H1 (cell line): ENCODE data around the gene CCDC88C. TPM values are rescaled to one million over a fixed set of nuclear protein-coding genes. Genes with fewer than 3 reads are reported as not detected.

Experiments used
- CTCF ChIA-PET: fragments of 300-600 bp; sonication (Branson Sonifier 250); formaldehyde crosslinking; loops from one replicate; lab custom pipeline; 2021; ENCODE audit not compliant: partially characterized antibody; lab: Charles Lee
- POLR2A ChIA-PET: fragments of 300-600 bp; sonication (Branson Sonifier 250); formaldehyde crosslinking; loops from one replicate; lab custom pipeline; 2021; ENCODE audit warnings: inconsistent platforms; ENCODE audit not compliant: partially characterized antibody; lab: Charles Lee
- DNase-seq, 2 experiments: peaks; one replicate each; pipeline versions ENCODE4 v3.0.0 to v3.0.0-alpha.2; 2010 to 2022; ENCODE audit warnings: low spot score in 2 of 2, low read depth in 1 of 2, mixed read lengths in 1 of 2
- FAIRE-seq: peaks from 2 replicates; lab custom pipeline; 2011; peaks lifted over from hg19 to GRCh38; lab: Jason Lieb, UNC
- H2AFZ ChIP-seq: 2 replicates; pipeline ENCODE4 v1.8.1; 2012; ENCODE audit warnings: low read length, inconsistent platforms
- H2AK5ac ChIP-seq: 2 replicates; pipeline ENCODE4 v1.6.1; 2013; ENCODE audit warnings: low read depth, low read length
- H2BK120ac ChIP-seq: replicated peaks from 2 replicates; pipeline ENCODE3; 2013; ENCODE audit warnings: low read depth, low read length, inconsistent platforms
- H2BK12ac ChIP-seq: 2 replicates; pipeline ENCODE4 v1.6.1; 2013; ENCODE audit warnings: low read depth, low read length
- H2BK15ac ChIP-seq: 2 replicates; pipeline ENCODE4 v1.6.1; 2013; ENCODE audit warnings: low read length
- H2BK20ac ChIP-seq: 2 replicates; pipeline ENCODE4 v1.6.1; 2013; ENCODE audit warnings: low read length
- H2BK5ac ChIP-seq: 2 replicates; pipeline ENCODE4 v1.6.1; 2013; ENCODE audit warnings: low read depth, low read length
- H3K14ac ChIP-seq: 2 replicates; pipeline ENCODE4 v1.6.1; 2013; ENCODE audit warnings: inconsistent platforms; ENCODE audit not compliant: insufficient read length
- H3K18ac ChIP-seq: 2 replicates; pipeline ENCODE4 v1.6.1; 2013; ENCODE audit warnings: low read length; ENCODE audit errors: extremely low read depth
- H3K23ac ChIP-seq: 2 replicates; pipeline ENCODE4 v1.6.1; 2013; ENCODE audit warnings: inconsistent platforms; ENCODE audit not compliant: insufficient read length
- H3K23me2 ChIP-seq: 2 replicates; pipeline ENCODE4 v1.6.1; 2013; ENCODE audit warnings: low read depth, low read length
- H3K27ac ChIP-seq: 2 replicates; pipeline ENCODE4 v1.6.1; 2011; ENCODE audit warnings: low read depth, low read length, inconsistent platforms
- H3K27me3 ChIP-seq, 4 experiments: replicated peaks in 1 of 4; 1 replicate in 1 of 4; 2 replicates in 3 of 4; pipeline versions ENCODE4 v1.6.1 to v1.8.1; 2011 to 2013; ENCODE audit warnings: low read length in 3 of 4, mild to moderate bottlenecking in 3 of 4, inconsistent platforms in 2 of 4, mixed read lengths in 2 of 4, moderate library complexity in 1 of 4; ENCODE audit not compliant: control insufficient read depth in 3 of 4, insufficient read depth in 3 of 4; ENCODE audit errors: extremely low read depth in 1 of 4
- H3K36me3 ChIP-seq, 4 experiments: 2 replicates each; pipeline versions ENCODE4 v1.6.1 to v1.8.1; 2011 to 2013; ENCODE audit warnings: mild to moderate bottlenecking in 4 of 4, low read length in 3 of 4, moderate library complexity in 2 of 4, control low read depth in 1 of 4, inconsistent platforms in 1 of 4; ENCODE audit not compliant: insufficient read depth in 4 of 4, control insufficient read depth in 2 of 4
- H3K4ac ChIP-seq: replicated peaks from 2 replicates; pipeline ENCODE3; 2013; ENCODE audit warnings: low read length, low read depth, mixed read lengths, inconsistent platforms; ENCODE audit not compliant: insufficient read length
- H3K4me1 ChIP-seq, 4 experiments: replicated peaks in 1 of 4; 1 replicate in 1 of 4; 2 replicates in 3 of 4; pipeline versions ENCODE4 v1.6.1 to v1.8.1; 2011 to 2013; ENCODE audit warnings: low read length in 3 of 4, inconsistent platforms in 2 of 4, mixed read lengths in 1 of 4; ENCODE audit not compliant: insufficient read depth in 4 of 4, control insufficient read depth in 3 of 4
- H3K4me2 ChIP-seq, 2 experiments: 2 replicates each; pipeline versions ENCODE4 v1.6.1 to v1.8.1; 2011 to 2013; ENCODE audit warnings: low read depth in 2 of 2, low read length in 2 of 2, control low read depth in 1 of 2, inconsistent platforms in 1 of 2, mild to moderate bottlenecking in 1 of 2; ENCODE audit not compliant: insufficient read depth in 1 of 2
- H3K4me3 ChIP-seq, 4 experiments: fragments of 200-600, 300-600 bp in 1 of 4; sonication (generic), shearing (Covaris generic), sonication (Bioruptor Twin) in 1 of 4; 2 replicates each; pipeline versions ENCODE4 v1.5.1 to v1.8.1; 2011 to 2016; ENCODE audit warnings: low read length in 4 of 4, low read depth in 3 of 4, control low read depth in 2 of 4, inconsistent platforms in 2 of 4, mild to moderate bottlenecking in 2 of 4, mixed read lengths in 1 of 4, moderate library complexity in 1 of 4; ENCODE audit not compliant: insufficient read depth in 2 of 4; ENCODE audit errors: extremely low read depth in 1 of 4
- H3K56ac ChIP-seq: replicated peaks from 2 replicates; pipeline ENCODE3; 2013; ENCODE audit warnings: low read depth, mild to moderate bottlenecking, mixed read lengths, low read length, inconsistent platforms; ENCODE audit not compliant: insufficient read length
- H3K79me1 ChIP-seq: 2 replicates; pipeline ENCODE4 v1.6.1; 2013; ENCODE audit warnings: low read depth, low read length, control low read depth
- H3K79me2 ChIP-seq, 2 experiments: 2 replicates each; pipeline versions ENCODE4 v1.6.1 to v1.8.1; 2012 to 2013; ENCODE audit warnings: low read length in 2 of 2, mild to moderate bottlenecking in 2 of 2, inconsistent platforms in 1 of 2; ENCODE audit not compliant: insufficient read depth in 2 of 2, control insufficient read depth in 1 of 2
- H3K9ac ChIP-seq, 4 experiments: replicated peaks in 1 of 4; 1 replicate in 1 of 4; 2 replicates in 3 of 4; pipeline versions ENCODE4 v1.6.1 to v1.8.1; 2011 to 2013; ENCODE audit warnings: low read depth in 3 of 4, low read length in 3 of 4, control low read depth in 2 of 4, mild to moderate bottlenecking in 2 of 4, moderate library complexity in 2 of 4, inconsistent platforms in 1 of 4; ENCODE audit errors: extremely low read depth in 1 of 4
- H3K9me3 ChIP-seq, 2 experiments: 2 replicates each; pipeline versions ENCODE4 v1.6.1 to v1.8.1; 2012 to 2013; ENCODE audit warnings: mild to moderate bottlenecking in 2 of 2, moderate library complexity in 2 of 2, control low read depth in 1 of 2, inconsistent platforms in 1 of 2, low read depth in 1 of 2, low read length in 1 of 2, mixed read lengths in 1 of 2; ENCODE audit not compliant: insufficient read depth in 2 of 2
- H4K20me1 ChIP-seq, 2 experiments: replicated peaks in 1 of 2; 2 replicates each; pipeline versions ENCODE3 to v1.8.1; 2011 to 2013; ENCODE audit warnings: inconsistent platforms in 2 of 2, low read length in 2 of 2, mild to moderate bottlenecking in 1 of 2; ENCODE audit not compliant: insufficient read depth in 2 of 2, control insufficient read depth in 1 of 2
- H4K5ac ChIP-seq: 2 replicates; pipeline ENCODE4 v1.6.1; 2013; ENCODE audit warnings: low read length, low read depth, mixed read lengths, inconsistent platforms; ENCODE audit not compliant: insufficient read length
- H4K8ac ChIP-seq: 2 replicates; pipeline ENCODE4 v1.8.0; 2013; ENCODE audit warnings: mild to moderate bottlenecking, moderate library complexity, low read length, inconsistent platforms; ENCODE audit not compliant: insufficient read depth; ENCODE audit errors: extremely low read depth
- H4K91ac ChIP-seq: replicated peaks from 2 replicates; pipeline ENCODE3; 2013; ENCODE audit warnings: low read length, mixed read lengths, inconsistent platforms; ENCODE audit not compliant: insufficient read length
- CTCF ChIP-seq, 3 experiments: IDR thresholded peaks; 1 replicate in 2 of 3; 2 replicates in 1 of 3; pipeline versions ENCODE4 v1.5.1 to v1.6.1; 2011; ENCODE audit warnings: low read length in 3 of 3, mild to moderate bottlenecking in 3 of 3, inconsistent platforms in 2 of 3, low read depth in 1 of 3, moderate library complexity in 1 of 3; ENCODE audit not compliant: insufficient read depth in 1 of 3; ENCODE audit errors: control extremely low read depth in 1 of 3
- EZH2 ChIP-seq: fragments of 200-600 bp; sonication (generic); IDR thresholded peaks from 2 replicates; pipeline ENCODE4 v1.7.1; 2012; ENCODE audit warnings: low read depth, mild to moderate bottlenecking, moderate library complexity, low read length, inconsistent platforms; ENCODE audit not compliant: severe bottlenecking
- RAD21 ChIP-seq, 2 experiments: IDR thresholded peaks in 1 of 2; conservative IDR thresholded peaks in 1 of 2; 2 replicates each; pipeline ENCODE4 v1.6.1; 2011; ENCODE audit warnings: low read depth in 2 of 2, low read length in 2 of 2, improper control_type of control experiment in 1 of 2, inconsistent platforms in 1 of 2, mild to moderate bottlenecking in 1 of 2, moderate library complexity in 1 of 2
- SP4 ChIP-seq: IDR thresholded peaks from 2 replicates; pipeline ENCODE4 v1.6.1; 2012; ENCODE audit warnings: low read length, inconsistent platforms
- WGBS, 2 experiments: shearing (Covaris generic) in 1 of 2; methylation state at CpG; one replicate each; pipeline versions ENCODE4 v1.1.6 to v1.1.7; 2013 to 2015; ENCODE audit warnings: low lambda C conversion rate in 2 of 2, mixed read lengths in 2 of 2, inconsistent platforms in 1 of 2, low coverage in 1 of 2, missing lambda C conversion rate in 1 of 2; ENCODE audit not compliant: insufficient replicate concordance in 2 of 2, insufficient coverage in 1 of 2, insufficient read length in 1 of 2; ENCODE audit errors: extremely low coverage in 1 of 2, missing lambda C conversion rate in 1 of 2; 5-methylcytosine and 5-hydroxymethylcytosine counted together
- polyA plus RNA-seq, 7 experiments: library from polyadenylated mRNA; depleted of rRNA in 3 of 7; stranded (reverse) in 5 of 7; unstranded in 2 of 7; fragments of >200 nt in 5 of 7; fragments of 200-250 nt in 2 of 7; gene quantifications; 1 replicate in 5 of 7; 2 replicates in 1 of 7; 4 replicates in 1 of 7; pipeline versions ENCODE4 v1.2.1 to v1.2.3, GENCODE V29; 2011 to 2013; ENCODE audit warnings: missing spikeins in 2 of 7, mixed read lengths in 2 of 7
- total RNA-seq: library from RNA; stranded (reverse); fragmentation: NEBNext Ultra II Directional; extraction: Animal tissue kit (Norgen Biotek cat#: 25700); gene quantifications from 2 replicates; pipeline ENCODE4 v1.2.1, GENCODE V29; 2021

The CCDC88C gene
- total and polyA plus RNA-seq, 2 of the 8 experiments (the other 6 are each of a cell fraction or from before 2014, with no cell fraction given) = 10.3 to 57.7 TPM

GRCh38 chr14:91323671-91324605 lies 93.7 kb downstream of the CCDC88C start:
- FAIRE-seq (peak; percentile 62), DNase-seq (peak; percentile 47 to 98)
- H3K9ac ChIP-seq = no peak overlapping the region; a peak in 1 of 7 replicates
- H3K4me1 ChIP-seq = peaks cover 0 to 2% (median 0%) of the 10 kb centered on the region in 4 experiments; a peak in 2 of 7 replicates
- whole genome bisulfite sequencing, 2 experiments = 84% methylated on average over 23 of the region's 25 CpGs; no CpG with 5 or more reads in 1 of the 2 experiments
- ChIA-PET CTCF (interaction anchor here (0.6 to 5.5 kb wide), 49 partner anchors 8 to 291 kb away, joined by 3 to 64 read pairs (median 5); partner anchors contain the start of gene CCDC88C), POLR2A (interaction anchor here (0.6 to 1.5 kb wide), 5 partner anchors 11 to 185 kb away, joined by 3 to 8 read pairs (median 3); partner anchors contain the start of gene CCDC88C)
- peaks cover 3 to 9% of the 10 kb centered on the region in 2 experiments for H4K20me1 ChIP-seq
- no peak overlapping the region for H3K4me3 ChIP-seq
- H4K8ac ChIP-seq = 0 out of 2 replicates have a peak overlapping the region, but pooled peaks have one; percentile 37
- H2BK15ac ChIP-seq = no peak overlapping the region
- H2BK5ac ChIP-seq = no peak overlapping the region
- H3K14ac ChIP-seq = no peak overlapping the region
- H2BK12ac ChIP-seq = no peak overlapping the region
- no peak overlapping the region for H3K56ac ChIP-seq
- TF ChIP-seq EZH2 (no peak), SP4 (peak; percentile 69; the same call in 1 of the 2 replicates), CTCF (IDR thresholded peaks at IDR 0.05; ENCODE audit: control extremely low read depth in 1 of 3, insufficient read depth in 1 of 3, low read depth in 1 of 3, low read length in 3 of 3) (peak; percentile 80 to 90 (median 85)), RAD21 (IDR thresholded peaks at IDR 0.05 in 1 of 2, conservative IDR thresholded peaks at IDR 0.05 in 1 of 2; ENCODE audit: low read depth in 2 of 2, low read length in 2 of 2) (peak; percentile 89 to 95)
- H3K9me3 ChIP-seq = no peaks in the 10 kb centered on the region
- no peak overlapping the region for H2BK120ac ChIP-seq
- no peak overlapping the region for H2BK20ac ChIP-seq
- H3K23ac ChIP-seq = no peak overlapping the region
- H3K23me2 ChIP-seq = no peaks in the 10 kb centered on the region
- no peak overlapping the region for H4K91ac ChIP-seq
- H3K79me2 ChIP-seq = no peaks in the 10 kb centered on the region
- no peak overlapping the region for H2AK5ac ChIP-seq
- no peaks in the 10 kb centered on the region for H3K27me3 ChIP-seq
- H3K18ac ChIP-seq = no peak overlapping the region
- H3K79me1 ChIP-seq = no peaks in the 10 kb centered on the region
- peaks cover 7 to 20% (median 16%) of the 10 kb centered on the region in 4 experiments for H3K36me3 ChIP-seq
- no peak overlapping the region for H3K4ac ChIP-seq
- H3K27ac ChIP-seq = no peak overlapping the region
- no peak overlapping the region for H3K4me2 ChIP-seq
- H2AFZ ChIP-seq = no peak overlapping the region
- no peak overlapping the region for H4K5ac ChIP-seq
